GM20431 (cell line): Measurements from ENCODE around the gene IRAK2.
"Not testable (repeated sequence)": the region's sequence is repeated elsewhere in the genome, so short reads cannot be mapped to it uniquely, and the experiment has no call there.

ENCODE experiments used
- in situ Hi-C: fragments of 300-500 bp; cut with MseI, MboI; formaldehyde crosslinking; loops from one replicate; pipeline ENCODE4 v1.15.0; 2020; ENCODE audit warnings: low sequenced_read_pairs; ENCODE audit not compliant: unreplicated experiment

The IRAK2 gene

GRCh38 chr3:10248184-10248983, 83.7 kb downstream of the IRAK2 start, which contains the start of gene TATDN2:
Gene TATDN2 (plus strand): TSS chr3:10248459. CDS start chr3:10249201, 742 bp downstream.
- in situ Hi-C loops = no loop called here

- in situ Hi-C loops = no loop called here
Observed at GRCh38 chr3:10248984-10249748, 84.4 kb downstream of the IRAK2 start.

- in situ Hi-C loops = no loop called here
Observed at GRCh38 chr3:10249833-10250232, 85.1 kb downstream of the IRAK2 start.

- in situ Hi-C loops = no loop called here
Observed at GRCh38 chr3:10251006-10251405, 86.3 kb downstream of the IRAK2 start.

- in situ Hi-C loops = no loop called here
Observed at GRCh38 chr3:10253731-10254130, 89.0 kb downstream of the IRAK2 start.

GRCh38 chr3:10255835-10256234, 91.1 kb downstream of the IRAK2 start:
- in situ Hi-C loops = no loop called here

- in situ Hi-C loops = no loop called here
Observed at GRCh38 chr3:10259036-10259435, 94.3 kb downstream of the IRAK2 start.

- in situ Hi-C loops = no loop called here
Observed at GRCh38 chr3:10259798-10260197, 95.1 kb downstream of the IRAK2 start.

GRCh38 chr3:10260211-10260701, 95.5 kb downstream of the IRAK2 start:
- in situ Hi-C loops = no loop called here

GRCh38 chr3:10262027-10262426, 97.3 kb downstream of the IRAK2 start:
- in situ Hi-C loops = no loop called here

- in situ Hi-C loops = no loop called here
Observed at GRCh38 chr3:10263646-10264363, 99.1 kb downstream of the IRAK2 start.

GRCh38 chr3:10265833-10266232, 101.1 kb downstream of the IRAK2 start:
- in situ Hi-C loops = no loop called here

GRCh38 chr3:10266936-10267335, 102.2 kb downstream of the IRAK2 start:
- in situ Hi-C loops = not testable (repeated sequence)

- in situ Hi-C loops = no loop called here
Observed at GRCh38 chr3:10268116-10268515, 103.4 kb downstream of the IRAK2 start.

GRCh38 chr3:10268930-10269329, 104.2 kb downstream of the IRAK2 start:
- in situ Hi-C loops = no loop called here

- in situ Hi-C loops = no loop called here
Observed at GRCh38 chr3:10269443-10269842, 104.7 kb downstream of the IRAK2 start.

GRCh38 chr3:10272476-10272875, 107.8 kb downstream of the IRAK2 start:
- in situ Hi-C loops = not testable (repeated sequence)

- in situ Hi-C loops = no loop called here
Observed at GRCh38 chr3:10272977-10273376, 108.3 kb downstream of the IRAK2 start.

- in situ Hi-C loops = no loop called here
Observed at GRCh38 chr3:10273702-10274305, 109.1 kb downstream of the IRAK2 start.

GRCh38 chr3:10274601-10275000, 109.9 kb downstream of the IRAK2 start:
- in situ Hi-C loops = no loop called here
